Lower lobe of right lung (tissue), 2 donors: ENCODE results near the gene PPP1R9A. TPM values are rescaled to one million over a fixed set of nuclear protein-coding genes. Genes with fewer than 3 reads are reported as not detected.
"Not testable (repeated sequence)": the region's sequence is repeated elsewhere in the genome, so short reads cannot be mapped to it uniquely, and the experiment has no call there.

Experiments
- ATAC-seq, 2 donors: fragments of 200-7000 bp; cut with Tn5 transposase; one replicate each; pipeline ENCODE4 v1.9.1; 2020 to 2022; ENCODE audit warnings: mild to moderate bottlenecking in 2 of 2, moderate library complexity in 2 of 2
- DNase-seq: peaks from one replicate; pipeline ENCODE4 v3.0.0-alpha.2; 2020
- H3K27ac ChIP-seq: fragments of 200-600 bp; one replicate; pipeline ENCODE4 v1.8.0; 2022
- H3K27me3 ChIP-seq: fragments of 200-600 bp; one replicate; pipeline ENCODE4 v1.8.0; 2022; ENCODE audit warnings: low read depth
- H3K36me3 ChIP-seq: fragments of 200-600 bp; one replicate; pipeline ENCODE4 v1.8.0; 2022; ENCODE audit warnings: mild to moderate bottlenecking
- H3K4me1 ChIP-seq: fragments of 200-600 bp; one replicate; pipeline ENCODE4 v1.8.0; 2022
- H3K4me3 ChIP-seq: fragments of 200-600 bp; one replicate; pipeline ENCODE4 v1.8.0; 2022; ENCODE audit warnings: mild to moderate bottlenecking
- H3K9me3 ChIP-seq: fragments of 200-600 bp; one replicate; pipeline ENCODE4 v1.8.0; 2022
- CTCF ChIP-seq: fragments of 200-600 bp; IDR thresholded peaks from one replicate; pipeline ENCODE4 v1.8.0; 2022; ENCODE audit warnings: antibody characterized with exemption, mild to moderate bottlenecking
- intact Hi-C: fragments of 100-400 bp; cut with DNase I; formaldehyde crosslinking; loops from one replicate; pipeline ENCODE4 v1.11.0; 2022
- total RNA-seq: library from RNA; stranded (reverse); fragmentation: NEBNext Ultra II Directional; extraction: Animal tissue kit (Norgen Biotek cat#: 25700); gene quantifications from one replicate; pipeline ENCODE4 v1.2.1, GENCODE V29; 2021
- donor health status: DM: no; HTN: yes; CAD: no; lungs with severe emphysema.

PPP1R9A gene
- total RNA-seq, 1 donor from 2014 or later: 28.9 TPM

GRCh38 chr7:95004618-95005247 is 97.3 kb downstream of the PPP1R9A start:
- Histone ChIP-seq H3K4me1 (no peaks in the 10 kb centered on the region), H3K27ac (no peak overlapping the region), H3K9me3 (no peaks in the 10 kb centered on the region), H3K4me3 (no peak overlapping the region), H3K36me3 (no peaks in the 10 kb centered on the region), H3K27me3 (no peaks in the 10 kb centered on the region)
- no peak for DNase-seq
- intact Hi-C loops: no loop called here
- peak in 1 of 2 donors; percentile 25 for ATAC-seq
- TF ChIP-seq CTCF: no peak

- intact Hi-C loops: no loop called here
- ATAC-seq: no peak
- no peak for TF ChIP-seq CTCF
Measured at GRCh38 chr7:95006010-95006409, 98.6 kb downstream of the PPP1R9A start.

GRCh38 chr7:95008773-95009172 is 101.4 kb downstream of the PPP1R9A start:
- H3K4me3 ChIP-seq, H3K27me3 ChIP-seq, H3K27ac ChIP-seq, DNase-seq, intact Hi-C loops, H3K9me3 ChIP-seq, ATAC-seq, H3K36me3 ChIP-seq, H3K4me1 ChIP-seq: not testable (repeated sequence)

More at GRCh38 chr7:95006010-95006409, 98.6 kb downstream of the PPP1R9A start:
- H3K27me3 ChIP-seq: no peaks in the 10 kb centered on the region
- H3K27ac ChIP-seq: no peak overlapping the region
- no peaks in the 10 kb centered on the region for H3K9me3 ChIP-seq
- DNase-seq: no peak
- no peaks in the 10 kb centered on the region for H3K36me3 ChIP-seq
- H3K4me3 ChIP-seq: no peak overlapping the region
- H3K4me1 ChIP-seq: no peaks in the 10 kb centered on the region

- H3K27ac ChIP-seq: no peak overlapping the region
- intact Hi-C loops: no loop called here
- no peak for TF ChIP-seq CTCF
Measured at GRCh38 chr7:95011146-95011928, 103.9 kb downstream of the PPP1R9A start.

GRCh38 chr7:95011995-95012394 is 104.6 kb downstream of the PPP1R9A start:
- H3K27ac ChIP-seq: no peak overlapping the region
- no peak for ATAC-seq
- intact Hi-C loops: no loop called here

More at GRCh38 chr7:95011146-95011928, 103.9 kb downstream of the PPP1R9A start:
- ATAC-seq (peak in 1 of 2 donors; percentile 64), DNase-seq (no peak)
- no peaks in the 10 kb centered on the region for H3K4me1 ChIP-seq
- H3K4me3 ChIP-seq: no peak overlapping the region
- H3K9me3 ChIP-seq: no peaks in the 10 kb centered on the region
- H3K27me3 ChIP-seq: no peaks in the 10 kb centered on the region
- H3K36me3 ChIP-seq: no peaks in the 10 kb centered on the region

More at GRCh38 chr7:95011995-95012394, 104.6 kb downstream of the PPP1R9A start:
- no peak for TF ChIP-seq CTCF
- H3K4me3 ChIP-seq: no peak overlapping the region
- H3K4me1 ChIP-seq: no peaks in the 10 kb centered on the region
- H3K9me3 ChIP-seq: no peaks in the 10 kb centered on the region
- DNase-seq: no peak
- H3K36me3 ChIP-seq: no peaks in the 10 kb centered on the region
- H3K27me3 ChIP-seq: no peaks in the 10 kb centered on the region
